Stimulated activated naive CD8-positive, alpha-beta T cell treated with anti-CD3 and anti-CD28 coated beads, Interleukin-15, Interleukin-2, amounts not matched to agents 100 ng/mL and 50 ng/mL, for 24 hours (primary cell): ENCODE data around the gene FBXL7.

Experiments used
- H3K27ac Mint-ChIP-seq: one replicate; pipeline ENCODE4 v1.8.0; 2021; ENCODE audit warnings: mild to moderate bottlenecking, mixed read lengths
- H3K27me3 Mint-ChIP-seq: one replicate; pipeline ENCODE4 v1.8.0; 2021; ENCODE audit warnings: mixed read lengths
- H3K36me3 Mint-ChIP-seq: one replicate; pipeline ENCODE4 v1.8.0; 2021; ENCODE audit warnings: low read depth, mixed read lengths
- H3K4me1 Mint-ChIP-seq: one replicate; pipeline ENCODE4 v1.8.0; 2021; ENCODE audit warnings: low read depth, mixed read lengths
- H3K4me3 Mint-ChIP-seq: one replicate; pipeline ENCODE4 v1.8.0; 2021; ENCODE audit warnings: mild to moderate bottlenecking, mixed read lengths
- H3K9me3 Mint-ChIP-seq: one replicate; pipeline ENCODE4 v1.8.0; 2021; ENCODE audit warnings: mixed read lengths

FBXL7 gene

GRCh38 chr5:15571081-15571480 lies 71.1 kb downstream of the FBXL7 start:
- no peak overlapping the region for H3K27ac Mint-ChIP-seq
- no peaks in the 10 kb centered on the region for H3K27me3 Mint-ChIP-seq
- no peaks in the 10 kb centered on the region for H3K9me3 Mint-ChIP-seq
- H3K4me3 Mint-ChIP-seq, result no peak overlapping the region
- H3K4me1 Mint-ChIP-seq, result no peaks in the 10 kb centered on the region
- H3K36me3 Mint-ChIP-seq, result no peaks in the 10 kb centered on the region

DNA sequence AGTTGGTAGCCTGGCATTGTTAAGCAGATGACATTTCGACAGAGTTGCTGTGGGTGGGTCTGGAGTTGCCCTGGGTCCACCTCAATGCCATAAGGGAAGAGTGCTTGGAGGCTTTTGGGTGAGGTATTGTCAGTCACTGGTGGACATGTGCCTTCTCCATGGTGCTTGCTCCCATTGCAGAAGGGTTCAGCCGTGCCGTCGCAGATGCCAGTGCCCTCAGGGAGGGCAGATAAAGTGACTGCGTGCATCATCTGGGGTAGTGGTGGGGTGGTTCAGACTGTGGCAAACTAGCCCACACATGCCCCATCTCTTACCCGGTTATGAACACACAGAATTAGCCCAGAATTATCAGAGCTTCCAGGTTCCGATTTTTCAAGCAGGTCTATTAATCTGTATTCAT lies 71.6 kb downstream of the FBXL7 start:
- Mint-ChIP-seq H3K27me3 (no peaks in the 10 kb centered on the region), H3K4me3 (no peak overlapping the region), H3K36me3 (no peaks in the 10 kb centered on the region), H3K9me3 (no peaks in the 10 kb centered on the region), H3K27ac (no peak overlapping the region), H3K4me1 (no peaks in the 10 kb centered on the region)

DNA sequence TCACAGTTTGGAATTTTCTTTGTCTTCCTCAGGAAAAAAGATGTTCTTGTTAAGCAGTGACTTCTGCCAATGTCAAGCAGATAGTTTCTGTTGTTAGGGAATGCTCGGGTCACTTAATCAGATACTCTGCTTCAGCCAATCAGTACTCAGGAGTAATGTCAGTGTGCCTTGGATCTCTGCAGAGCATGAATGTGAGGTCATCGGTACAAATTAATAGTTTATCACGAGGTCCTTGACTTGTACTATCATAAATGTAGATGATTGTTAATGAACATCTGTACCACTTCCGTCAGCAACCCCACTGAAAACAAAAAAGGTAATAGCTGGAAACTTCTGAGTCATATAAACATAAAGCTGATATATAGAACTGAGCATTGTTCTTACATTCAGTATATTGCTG lies 73.6 kb downstream of the FBXL7 start:
- Mint-ChIP-seq H3K4me3 (no peak overlapping the region), H3K36me3 (no peaks in the 10 kb centered on the region), H3K9me3 (no peaks in the 10 kb centered on the region), H3K27me3 (no peaks in the 10 kb centered on the region), H3K4me1 (no peaks in the 10 kb centered on the region), H3K27ac (no peak overlapping the region)

DNA sequence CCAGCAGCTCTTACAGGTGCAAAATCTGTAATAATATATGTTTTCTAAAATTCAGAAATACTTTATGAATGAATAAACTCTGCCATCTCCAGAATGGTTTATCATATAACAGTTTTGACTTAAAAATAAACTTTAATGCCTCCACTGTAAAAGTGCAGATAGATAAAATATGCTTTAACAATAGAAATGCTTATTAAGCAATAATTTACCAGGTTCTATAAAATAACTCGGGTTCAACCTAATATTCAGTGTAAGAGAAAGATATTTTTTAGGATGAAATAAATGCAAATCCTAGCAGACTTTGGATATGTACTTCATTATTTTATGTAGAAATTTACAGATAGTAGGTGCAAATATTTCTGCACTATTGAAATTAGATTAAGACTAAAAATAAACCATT lies 74.1 kb downstream of the FBXL7 start:
- Mint-ChIP-seq H3K4me3 (no peak overlapping the region), H3K9me3 (no peaks in the 10 kb centered on the region), H3K36me3 (no peaks in the 10 kb centered on the region), H3K27me3 (no peaks in the 10 kb centered on the region), H3K4me1 (no peaks in the 10 kb centered on the region), H3K27ac (no peak overlapping the region)

GRCh38 chr5:15574806-15575325 lies 74.9 kb downstream of the FBXL7 start:
- Mint-ChIP-seq H3K36me3 (no peaks in the 10 kb centered on the region), H3K4me1 (no peaks in the 10 kb centered on the region), H3K27me3 (no peaks in the 10 kb centered on the region), H3K4me3 (no peak overlapping the region), H3K27ac (no peak overlapping the region), H3K9me3 (no peaks in the 10 kb centered on the region)

DNA sequence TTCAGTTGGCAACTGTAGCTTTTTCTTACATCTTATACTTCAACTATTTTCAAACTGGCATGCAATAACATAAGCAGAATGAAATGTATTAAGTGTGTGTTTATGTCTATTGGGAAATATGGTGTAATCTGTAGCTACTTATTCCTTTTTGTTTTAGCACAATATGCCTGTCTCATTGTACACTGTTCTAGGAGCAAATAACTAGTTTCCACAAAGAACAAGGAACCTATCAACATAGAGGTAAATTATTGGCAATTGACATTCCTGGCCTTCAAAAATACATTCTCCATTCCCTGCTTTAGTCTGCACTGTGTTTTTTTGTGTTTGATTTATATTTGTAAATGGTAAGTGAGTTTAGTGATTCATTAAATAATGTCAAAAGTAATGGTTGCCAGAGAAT lies 75.7 kb downstream of the FBXL7 start:
- Mint-ChIP-seq H3K4me3 (no peak overlapping the region), H3K27ac (no peak overlapping the region), H3K27me3 (no peaks in the 10 kb centered on the region), H3K9me3 (peaks cover 3% of the 10 kb centered on the region), H3K4me1 (no peaks in the 10 kb centered on the region), H3K36me3 (no peaks in the 10 kb centered on the region)

GRCh38 chr5:15577132-15577531 lies 77.2 kb downstream of the FBXL7 start:
- Mint-ChIP-seq H3K4me3 (no peak overlapping the region), H3K36me3 (no peaks in the 10 kb centered on the region), H3K27me3 (no peaks in the 10 kb centered on the region), H3K9me3 (peaks cover 3% of the 10 kb centered on the region), H3K27ac (no peak overlapping the region), H3K4me1 (no peaks in the 10 kb centered on the region)

- H3K4me1 Mint-ChIP-seq, result no peaks in the 10 kb centered on the region
- H3K27me3 Mint-ChIP-seq, result no peaks in the 10 kb centered on the region
- peaks cover 3% of the 10 kb centered on the region for H3K9me3 Mint-ChIP-seq
- no peak overlapping the region for H3K4me3 Mint-ChIP-seq
- no peaks in the 10 kb centered on the region for H3K36me3 Mint-ChIP-seq
- no peak overlapping the region for H3K27ac Mint-ChIP-seq
Measured at GRCh38 chr5:15577831-15578230, 77.9 kb downstream of the FBXL7 start.

DNA sequence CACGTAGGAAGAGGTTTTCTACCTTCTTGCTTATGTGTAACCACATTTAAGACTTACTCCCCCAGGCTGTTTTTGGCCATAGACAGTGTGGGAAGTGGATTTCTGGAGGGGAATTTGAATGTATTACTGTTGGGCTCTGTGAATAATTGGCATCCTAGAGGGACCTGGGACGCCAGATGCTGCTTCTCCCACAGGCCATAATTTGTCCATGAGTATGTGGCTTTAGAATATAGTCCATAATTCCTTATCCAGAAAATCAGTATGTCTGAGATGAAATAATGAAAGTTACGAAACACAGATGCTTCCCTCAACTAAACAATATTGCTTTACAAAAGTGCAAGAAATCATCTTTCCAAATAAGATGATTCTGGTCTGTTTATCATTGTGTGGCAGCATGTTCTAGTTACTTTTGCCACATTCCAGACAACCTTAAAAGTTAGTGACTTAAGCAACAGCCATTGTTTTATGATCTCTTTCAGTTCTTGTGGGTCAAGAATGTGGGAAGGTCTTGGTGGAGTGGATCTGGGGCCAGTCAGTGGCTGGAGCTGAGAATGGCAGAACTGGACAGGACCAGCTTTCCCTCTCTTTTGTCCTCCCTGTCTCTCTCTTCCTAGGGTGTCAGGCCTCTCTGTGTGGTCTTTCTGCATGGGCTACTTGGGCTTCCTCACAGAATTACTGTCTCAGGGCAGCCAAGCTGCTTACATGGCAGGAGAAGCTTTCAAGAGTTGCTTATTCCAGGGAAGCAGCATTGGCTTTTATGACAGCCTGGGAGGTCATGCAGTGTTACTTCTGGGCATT lies 79.4 kb downstream of the FBXL7 start:
- Mint-ChIP-seq H3K4me3 (no peak overlapping the region), H3K27ac (no peak overlapping the region), H3K27me3 (no peaks in the 10 kb centered on the region), H3K9me3 (peaks cover 7% of the 10 kb centered on the region), H3K36me3 (no peaks in the 10 kb centered on the region), H3K4me1 (no peaks in the 10 kb centered on the region)

DNA sequence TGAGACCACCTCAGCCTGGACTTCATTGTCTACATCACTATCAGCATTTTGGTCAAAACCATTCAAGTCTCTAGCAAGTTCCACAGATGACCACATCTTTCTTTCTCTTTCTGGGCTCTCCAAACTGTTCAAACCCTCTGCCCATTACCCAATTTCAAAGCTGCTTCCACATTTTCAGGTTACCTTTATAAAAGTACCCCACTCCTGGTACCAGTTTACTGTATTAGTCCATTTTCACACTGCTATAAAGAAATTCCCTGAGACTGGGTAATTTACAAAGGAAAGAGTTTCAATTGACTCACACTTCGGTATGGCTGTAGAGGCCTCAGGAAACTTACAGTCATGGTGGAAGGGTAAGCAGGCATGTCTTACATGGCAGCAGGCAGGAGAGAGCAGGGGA lies 84.5 kb downstream of the FBXL7 start:
- H3K36me3 Mint-ChIP-seq, result no peaks in the 10 kb centered on the region
- H3K4me3 Mint-ChIP-seq, result no peak overlapping the region
- H3K27ac Mint-ChIP-seq, result no peak overlapping the region
- peaks cover 24% of the 10 kb centered on the region for H3K9me3 Mint-ChIP-seq
- H3K27me3 Mint-ChIP-seq, result no peaks in the 10 kb centered on the region
- no peaks in the 10 kb centered on the region for H3K4me1 Mint-ChIP-seq

- H3K4me3 Mint-ChIP-seq, result no peak overlapping the region
- H3K27ac Mint-ChIP-seq, result no peak overlapping the region
- no peaks in the 10 kb centered on the region for H3K27me3 Mint-ChIP-seq
- H3K36me3 Mint-ChIP-seq, result no peaks in the 10 kb centered on the region
- H3K4me1 Mint-ChIP-seq, result no peaks in the 10 kb centered on the region
- peaks cover 23% of the 10 kb centered on the region for H3K9me3 Mint-ChIP-seq
Measured at GRCh38 chr5:15585128-15585527, 85.1 kb downstream of the FBXL7 start.

DNA sequence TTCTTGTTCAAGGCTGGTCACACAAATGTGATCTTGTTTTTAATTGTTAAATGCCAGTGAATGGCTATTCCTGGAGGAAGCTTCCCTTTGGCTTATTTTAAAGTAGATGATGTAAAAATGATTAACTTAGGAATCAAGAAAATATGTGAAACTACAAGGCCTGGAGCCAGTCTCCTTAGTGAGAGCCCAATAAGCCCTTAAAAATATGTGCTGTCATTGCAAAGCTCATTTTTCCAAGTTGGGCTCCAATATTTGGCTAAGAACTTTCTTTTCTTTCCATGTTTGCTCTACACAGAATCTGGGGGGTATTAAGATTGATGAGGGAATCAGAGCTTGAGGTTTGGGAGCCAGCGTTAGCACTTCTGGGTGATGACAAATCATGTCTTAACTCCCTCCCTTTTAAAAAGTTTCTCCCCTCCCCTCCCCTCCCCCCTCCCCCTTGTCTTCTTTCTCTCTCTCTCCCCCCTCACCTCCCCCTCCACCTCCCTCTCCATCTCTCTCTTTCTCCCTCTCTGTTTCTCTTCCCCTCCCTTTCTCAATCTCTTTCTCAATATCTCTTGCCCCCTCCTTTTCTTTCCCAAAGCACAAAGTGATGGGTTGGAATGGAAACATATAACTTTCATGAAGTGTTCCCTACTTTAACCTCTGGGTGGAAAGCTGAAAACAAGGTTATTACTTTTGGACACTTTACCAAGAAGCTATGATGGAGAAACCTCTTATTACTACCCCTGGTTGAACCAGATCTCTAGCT lies 86.0 kb downstream of the FBXL7 start:
- Mint-ChIP-seq H3K9me3 (peaks cover 25% of the 10 kb centered on the region), H3K36me3 (no peaks in the 10 kb centered on the region), H3K27ac (no peak overlapping the region), H3K27me3 (no peaks in the 10 kb centered on the region), H3K4me1 (no peaks in the 10 kb centered on the region), H3K4me3 (no peak overlapping the region)

- no peaks in the 10 kb centered on the region for H3K27me3 Mint-ChIP-seq
- H3K4me1 Mint-ChIP-seq, result no peaks in the 10 kb centered on the region
- H3K27ac Mint-ChIP-seq, result no peak overlapping the region
Measured at GRCh38 chr5:15587916-15588315, 87.9 kb downstream of the FBXL7 start.

GRCh38 chr5:15592728-15593127 lies 92.7 kb downstream of the FBXL7 start:
- no peaks in the 10 kb centered on the region for H3K36me3 Mint-ChIP-seq
- H3K9me3 Mint-ChIP-seq, result peaks cover 12% of the 10 kb centered on the region
- no peak overlapping the region for H3K4me3 Mint-ChIP-seq
- no peaks in the 10 kb centered on the region for H3K27me3 Mint-ChIP-seq
- H3K27ac Mint-ChIP-seq, result no peak overlapping the region
- no peaks in the 10 kb centered on the region for H3K4me1 Mint-ChIP-seq

More at GRCh38 chr5:15587916-15588315, 87.9 kb downstream of the FBXL7 start:
- H3K36me3 Mint-ChIP-seq, result no peaks in the 10 kb centered on the region
- peaks cover 25% of the 10 kb centered on the region for H3K9me3 Mint-ChIP-seq
- H3K4me3 Mint-ChIP-seq, result no peak overlapping the region

GRCh38 chr5:15594977-15595568 lies 95.1 kb downstream of the FBXL7 start:
- no peaks in the 10 kb centered on the region for H3K27me3 Mint-ChIP-seq
- peaks cover 9% of the 10 kb centered on the region for H3K9me3 Mint-ChIP-seq
- H3K4me1 Mint-ChIP-seq, result no peaks in the 10 kb centered on the region
- no peaks in the 10 kb centered on the region for H3K36me3 Mint-ChIP-seq
- H3K4me3 Mint-ChIP-seq, result no peak overlapping the region
- no peak overlapping the region for H3K27ac Mint-ChIP-seq
